K562 (cell line): ENCODE measurements around the gene ERICH2. TPM values are rescaled to one million over a fixed set of nuclear protein-coding genes. Genes with fewer than 3 reads are reported as not detected.

Source experiments
- ATAC-seq: fragments of 200-7000 bp; cut with Tn5 transposase; 3 replicates; pipeline ENCODE4 v1.9.1; 2020; ENCODE audit warnings: moderate library complexity
- Bru-seq: library from RNA; stranded (reverse); fragments of 400-500 nt; gene quantifications from one replicate; lab custom pipeline; 2021; lab: Mats Ljungman, UMichigan
- BruChase-seq, 2 experiments: library from RNA; stranded (reverse); fragments of 400-500 nt; gene quantifications; one replicate each; lab custom pipeline; 2021; lab: Mats Ljungman, UMichigan
- BruUV-seq: library from RNA; stranded (reverse); fragments of 400-500 nt; replicated peaks from 2 replicates; lab custom pipeline; 2021; lab: Mats Ljungman, UMichigan
- CTCF ChIA-PET: fragments of 300-600 bp; formaldehyde crosslinking; extraction: SDS; loops from one replicate; lab custom pipeline; 2021; ENCODE audit warnings: low intra/inter-chr PET ratio; lab: Yijun Ruan, JAX
- POLR2A ChIA-PET: fragments of 300-600, 350-650 bp; sonication (Branson Sonifier 250); formaldehyde crosslinking; extraction: SDS; loops from one replicate; lab custom pipeline; 2021; ENCODE audit warnings: antibody characterized with exemption, inconsistent platforms; lab: Yijun Ruan, JAX
- DNase-seq, 4 experiments: peaks; one replicate each; pipeline versions ENCODE4 v3.0.0 to v3.0.0-alpha.2; 2011 to 2018; ENCODE audit warnings: low spot score in 3 of 4, mixed read lengths in 3 of 4; ENCODE audit errors: extremely low read depth in 1 of 4
- FAIRE-seq: peaks from 2 replicates; lab custom pipeline; 2011; peaks lifted over from hg19 to GRCh38; lab: Jason Lieb, UNC
- H2AFZ ChIP-seq: 2 replicates; pipeline ENCODE4 v1.6.0; 2011; ENCODE audit warnings: low read depth, low read length, control low read depth, inconsistent platforms
- H3K27ac ChIP-seq: fragments of 200-600 bp; 3 replicates; pipeline ENCODE4 v1.8.0; 2011; ENCODE audit warnings: low read depth, mild to moderate bottlenecking, control low read depth, inconsistent platforms, low read length, moderate library complexity, mixed read lengths; ENCODE audit errors: extremely low read depth
- H3K27me3 ChIP-seq, 2 experiments: fragments of 300-600 bp in 1 of 2; 2 replicates in 1 of 2; 3 replicates in 1 of 2; pipeline versions ENCODE4 v1.6.0 to v1.8.0; 2011; ENCODE audit warnings: inconsistent platforms in 2 of 2, low read length in 2 of 2, mild to moderate bottlenecking in 1 of 2, mixed read lengths in 1 of 2, moderate library complexity in 1 of 2; ENCODE audit not compliant: control insufficient read depth in 2 of 2, insufficient read depth in 2 of 2
- H3K36me3 ChIP-seq: fragments of 300-600 bp; 3 replicates; pipeline ENCODE4 v1.8.0; 2011; ENCODE audit warnings: mild to moderate bottlenecking, low read length, inconsistent platforms; ENCODE audit not compliant: control insufficient read depth, insufficient read depth
- H3K4me1 ChIP-seq, 2 experiments: fragments of 200-600 bp in 1 of 2; replicated peaks in 1 of 2; 2 replicates in 1 of 2; 3 replicates in 1 of 2; pipeline versions ENCODE4 v1.5.1 to v1.8.0; 2011; ENCODE audit warnings: inconsistent platforms in 2 of 2, low read length in 2 of 2, mild to moderate bottlenecking in 1 of 2, mixed read lengths in 1 of 2, moderate library complexity in 1 of 2; ENCODE audit not compliant: control insufficient read depth in 2 of 2, insufficient read depth in 2 of 2
- H3K4me2 ChIP-seq: 2 replicates; pipeline ENCODE4 v1.6.1; 2011; ENCODE audit warnings: low read length, control low read depth, inconsistent platforms, mixed read lengths; ENCODE audit not compliant: insufficient read depth
- H3K4me3 ChIP-seq: fragments of 200-600 bp; sonication (generic), shearing (Covaris generic); 2 replicates; pipeline ENCODE4 v1.5.1; 2016; ENCODE audit warnings: control low read depth, inconsistent platforms
- H3K79me2 ChIP-seq: fragments of 200-600 bp; 3 replicates; pipeline ENCODE4 v1.8.0; 2011; ENCODE audit warnings: low read length, inconsistent platforms; ENCODE audit not compliant: control insufficient read depth, insufficient read depth
- H3K9ac ChIP-seq, 2 experiments: 2 replicates each; pipeline versions ENCODE4 v1.6.0 to v1.6.1; 2011; ENCODE audit warnings: low read depth in 2 of 2, low read length in 2 of 2, control low read depth in 1 of 2, inconsistent platforms in 1 of 2, mild to moderate bottlenecking in 1 of 2, mixed read lengths in 1 of 2; ENCODE audit not compliant: insufficient read depth in 1 of 2
- H3K9me1 ChIP-seq: one replicate; pipeline ENCODE4 v1.6.0; 2011; ENCODE audit warnings: inconsistent platforms, mild to moderate bottlenecking, low read length, moderate library complexity; ENCODE audit not compliant: control insufficient read depth, insufficient read depth
- H3K9me3 ChIP-seq: replicated peaks from 2 replicates; pipeline ENCODE4 v1.5.1; 2011; ENCODE audit warnings: low read depth, low read length, inconsistent platforms; ENCODE audit not compliant: control insufficient read depth, insufficient read depth
- H4K20me1 ChIP-seq: replicated peaks from 2 replicates; pipeline ENCODE4 v1.6.1; 2011; ENCODE audit warnings: low read length, inconsistent platforms, mixed read lengths; ENCODE audit not compliant: control insufficient read depth, insufficient read depth
- ATF7 ChIP-seq: fragments of 450-650 bp; IDR thresholded peaks from 2 replicates; pipeline ENCODE4 v1.7.1; 2014; ENCODE audit warnings: mild to moderate bottlenecking, moderate library complexity
- CTCFL ChIP-seq: IDR thresholded peaks from 2 replicates; pipeline ENCODE4 v1.6.1; 2011; ENCODE audit warnings: borderline replicate concordance, low read depth, mild to moderate bottlenecking, moderate library complexity, low read length; ENCODE audit not compliant: insufficient read depth, poor library complexity, severe bottlenecking
- EHMT2 ChIP-seq: fragments of 450-650 bp; IDR thresholded peaks from 2 replicates; pipeline ENCODE4 v1.6.1; 2018; ENCODE audit warnings: antibody characterized with exemption
- ELF1 ChIP-seq: fragments of 200-800 bp; sonication (Bioruptor generic); IDR thresholded peaks from 2 replicates; pipeline ENCODE4 v1.6.1; 2016; ENCODE audit warnings: missing genetic modification characterization, missing compliant biosample characterization
- KDM4B ChIP-seq, 2 experiments: fragments of 450-650 bp in 1 of 2; sonication (generic) in 1 of 2; IDR thresholded peaks; 2 replicates each; pipeline ENCODE4 v1.6.1; 2016 to 2017; ENCODE audit warnings: borderline replicate concordance in 2 of 2, antibody characterized with exemption in 1 of 2, low read depth in 1 of 2, mild to moderate bottlenecking in 1 of 2
- KDM5B ChIP-seq: fragments of 200-600 bp; sonication (generic); IDR thresholded peaks from 2 replicates; pipeline ENCODE4 v1.6.1; 2012; ENCODE audit warnings: low read depth, mild to moderate bottlenecking, moderate library complexity, low read length, control low read depth, inconsistent platforms; ENCODE audit not compliant: insufficient replicate concordance
- KLF13 ChIP-seq: fragments of 450-650 bp; IDR thresholded peaks from 2 replicates; pipeline ENCODE4 v1.6.1; 2016; ENCODE audit warnings: missing genetic modification characterization, low read depth, mild to moderate bottlenecking, missing compliant biosample characterization, moderate library complexity, borderline replicate concordance
- LEF1 ChIP-seq: fragments of 450-650 bp; IDR thresholded peaks from 2 replicates; pipeline ENCODE4 v1.6.1; 2016; ENCODE audit warnings: mild to moderate bottlenecking
- MAZ ChIP-seq, 2 experiments: fragments of 450-650 bp in 1 of 2; sonication (generic) in 1 of 2; formaldehyde crosslinking; IDR thresholded peaks in 1 of 2; conservative IDR thresholded peaks in 1 of 2; 2 replicates each; pipeline versions ENCODE4 v1.4.0 to v1.5.0; 2020; ENCODE audit warnings: mild to moderate bottlenecking in 1 of 2, missing genetic modification reagents in 1 of 2
- NBN ChIP-seq: fragments of 450-650 bp; IDR thresholded peaks from 2 replicates; pipeline ENCODE4 v1.6.1; 2016; ENCODE audit warnings: low read depth, mild to moderate bottlenecking
- TARDBP ChIP-seq: fragments of 450-650 bp; IDR thresholded peaks from 2 replicates; pipeline ENCODE4 v1.6.1; 2016
- ZNF217 ChIP-seq: sonication (generic); formaldehyde crosslinking; IDR thresholded peaks from 2 replicates; pipeline ENCODE4 v1.8.0; 2022; ENCODE audit warnings: mild to moderate bottlenecking, missing genetic modification reagents
- ZNF384 ChIP-seq: IDR thresholded peaks from 2 replicates; pipeline ENCODE4 v1.6.1; 2012; ENCODE audit warnings: low read depth, low read length, improper control_type of control experiment
- WGBS: fragments of 100-300 bp; shearing (Covaris generic); methylation state at CpG from one replicate; pipeline ENCODE4 v1.1.6; 2016; ENCODE audit warnings: low coverage, mixed read lengths; ENCODE audit not compliant: insufficient coverage; ENCODE audit errors: missing lambda C conversion rate; 5-methylcytosine and 5-hydroxymethylcytosine counted together
- in situ Hi-C: fragments of 300-500 bp; cut with MboI; formaldehyde crosslinking; loops from 4 replicates; pipeline ENCODE4 v1.15.0; 2018; ENCODE audit warnings: inconsistent platforms, mixed read lengths
- intact Hi-C: fragments of 100-400 bp; cut with micrococcal nuclease; formaldehyde crosslinking; loops from 2 replicates; pipeline ENCODE4 v1.14.2; 2022
- long read RNA-seq, 3 experiments: library from polyadenylated mRNA in 2 of 3; library from RNA in 1 of 3; unstranded in 2 of 3; stranded (forward) in 1 of 3; transcript quantifications; one replicate each; pipeline ENCODE4 v2.0.0, GENCODE V29; 2019 to 2022
- polyA minus RNA-seq, 3 experiments: library from RNA; depleted of rRNA, polyadenylated mRNA; stranded (reverse); fragments of >200 nt; gene quantifications; 2 replicates each; pipeline ENCODE4 v1.2.3, GENCODE V29; 2011
- polyA plus RNA-seq, 8 experiments: library from polyadenylated mRNA; depleted of rRNA in 4 of 8; stranded (reverse) in 5 of 8; unstranded in 3 of 8; fragments of >200 nt; fragmentation: Nextera tagmentation in 2 of 8; fragmentation: Illumina TruSeq in 1 of 8; extraction: Ambion mirVana in 2 of 8; extraction: Trizol in 1 of 8; gene quantifications; 2 replicates each; pipeline versions ENCODE4 v1.2.1 to v1.2.3, GENCODE V29; 2011 to 2014; ENCODE audit warnings: inconsistent platforms in 1 of 8, missing spikeins in 1 of 8
- total RNA-seq, 7 experiments: library from RNA; depleted of rRNA in 6 of 7; stranded (reverse); fragments of >200 nt in 6 of 7; fragmentation: Illumina TruSeq in 2 of 7; extraction: Trizol in 2 of 7; gene quantifications; 2 replicates each; pipeline versions ENCODE4 v1.2.1 to v1.2.3, GENCODE V29; 2011 to 2021; ENCODE audit warnings: low replicate concordance in 1 of 7

ERICH2 gene, protein sequence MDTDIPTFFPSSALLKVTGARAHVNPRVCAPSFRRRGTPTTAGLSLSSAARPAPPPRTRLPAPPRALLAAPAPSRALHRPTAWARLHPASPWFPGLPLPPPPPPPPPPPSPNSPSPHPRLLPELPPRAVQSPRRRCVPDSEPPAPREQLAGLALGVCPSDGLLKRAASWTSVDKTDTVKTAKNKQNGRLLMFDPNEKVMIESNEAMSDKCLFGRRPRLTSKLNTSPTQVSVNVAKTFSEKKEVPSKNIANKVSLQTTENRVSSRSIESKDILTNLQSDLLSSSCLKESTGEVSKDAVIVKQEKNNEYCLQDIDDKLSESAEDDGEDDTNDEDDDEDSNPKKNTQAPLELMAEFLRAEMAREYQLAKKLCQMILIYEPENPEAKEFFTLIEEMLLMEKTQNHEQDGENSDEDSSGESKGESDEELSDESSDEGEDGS
- total RNA-seq (2011; cell fraction: chromatin; rRNA removed; ENCODE audit: low replicate concordance) = not detected in 2 replicates
- not detected in 2 replicates for total RNA-seq (2011; cell fraction: nucleolus; rRNA removed)
- total RNA-seq (2011; cell fraction: nucleoplasm; rRNA removed) = not detected in 2 replicates
- 1.1 and 1.2 TPM in 2 replicates for total RNA-seq (2014; rRNA removed)
- 1.2 and 2.4 TPM in 2 replicates for total RNA-seq (2014; rRNA removed; fragmentation: Illumina TruSeq; extraction: Trizol)
- 1.2 and 1.6 TPM in 2 replicates for total RNA-seq (2015; rRNA removed; fragmentation: Illumina TruSeq; extraction: Trizol)
- total RNA-seq (2021) = 1.2 and 1.3 TPM in 2 replicates
- polyA plus RNA-seq (2011; rRNA removed) = 1.5 and 1.8 TPM in 2 replicates
- polyA plus RNA-seq (2011; cell fraction: cytosol; rRNA removed) = 0.12 TPM in 1 of 2 replicates, not detected in the other
- polyA plus RNA-seq (2011; cell fraction: nucleus; rRNA removed) = 0.36 TPM in 1 of 2 replicates, not detected in the other
- 3.3 and 13.0 TPM in 2 replicates for polyA plus RNA-seq (2012)
- polyA plus RNA-seq (2014; fragmentation: Illumina TruSeq; extraction: Trizol) = 1.1 and 1.6 TPM in 2 replicates
- polyA plus RNA-seq (2014; fragmentation: Nextera tagmentation; extraction: Ambion mirVana) = 1 to 10 TPM in 1 of 2 experiments, under 1 TPM in 1; 0.85 to 1.0 TPM
- 1.4 and 1.8 TPM in 2 replicates for polyA plus RNA-seq (2014; rRNA removed)
- polyA minus RNA-seq (2011; rRNA and poly(A)+ RNA removed) = 0.66 and 0.70 TPM in 2 replicates
- not detected in 2 replicates for polyA minus RNA-seq (2011; cell fraction: cytosol; rRNA and poly(A)+ RNA removed)
- 0.89 TPM in 1 of 2 replicates, not detected in the other for polyA minus RNA-seq (2011; cell fraction: nucleus; rRNA and poly(A)+ RNA removed)
- percentile 42 among the genes with signal in this experiment for Bru-seq, nascent RNA
- percentile 64 among the genes with signal in this experiment for BruChase-seq, experiment 1, labeled RNA remaining after a 2-hour chase
- BruChase-seq, experiment 2, labeled RNA remaining after a 6-hour chase = percentile 63 among the genes with signal in this experiment
- long read RNA-seq, experiment 1, partial matches to known transcripts = 2 of 4 reads
- long read RNA-seq, experiment 1, other reads (novel, unspliced or antisense) = 2 of 4 reads
- long read RNA-seq, experiment 2, partial matches to known transcripts = 0 of 6 reads
- long read RNA-seq, experiment 2, other reads (novel, unspliced or antisense) = 6 of 6 reads
- long read RNA-seq, experiment 3 = 0 reads

- CTCF ChIA-PET = no interaction called here
- Histone ChIP-seq H3K4me3 (peak within 1 kb of the TSS; percentile 81), H4K20me1 (no peaks in the 10 kb centered on the region), H3K36me3 (no peaks in the 10 kb centered on the region), H3K9me3 (no peaks in the 10 kb centered on the region), H3K4me2 (peak within 1 kb of the TSS; percentile 97), H3K4me1 (peaks cover 7 to 22% of the 10 kb centered on the region in 2 experiments), H3K9ac (peak within 1 kb of the TSS; percentile 95), H3K79me2 (peaks cover 29% of the 10 kb centered on the region), H3K27ac (peak within 1 kb of the TSS; percentile 95), H3K27me3 (no peaks in the 10 kb centered on the region), H2AFZ (peak within 1 kb of the TSS; percentile 98), H3K9me1 (no peaks in the 10 kb centered on the region)
- BruUV-seq = TSS peak; percentile 90
- intact Hi-C loops = loop anchor here (1.0 to 2.0 kb wide), 2 partner anchors 25 to 55 kb away; partner anchors contain the start of gene SP5
- in situ Hi-C loops = no loop called here
- POLR2A ChIA-PET = interaction anchor here (0.7 to 2.7 kb wide), 10 partner anchors 9 to 258 kb away, joined by 3 to 14 read pairs (median 4); partner anchors contain the start of gene SP5
- FAIRE-seq (peak; percentile 66), ATAC-seq (peak; percentile 81), DNase-seq (peak; percentile 64 to 90 (median 72))
- under 1% methylated on average over 13 of the region's 13 CpGs for WGBS
- peak; percentile 67 for TF ChIP-seq KDM5B
- TF ChIP-seq TARDBP = 0 out of 2 replicates have a peak, but pooled peaks have one; percentile 48
- TF ChIP-seq EHMT2 = no peak
- no peak for TF ChIP-seq ZNF217 (CRISPR knock-in tag)
- TF ChIP-seq NBN = peak; percentile 67; the same call in 1 of the 2 replicates
- no peak for TF ChIP-seq LEF1
- no peak for TF ChIP-seq KDM4B (IDR thresholded peaks at IDR 0.05; ENCODE audit: borderline replicate concordance in 2 of 2, low read depth in 1 of 2)
- TF ChIP-seq KLF13 (tag) = 0 out of 2 replicates have a peak, but pooled peaks have one; percentile 55
- TF ChIP-seq MAZ (CRISPR knock-in tag; conservative IDR thresholded peaks at IDR 0.05 in 1 of 2, IDR thresholded peaks at IDR 0.05 in 1 of 2) = peak; percentile 37 to 71; a peak in 2 of 4 replicates
- TF ChIP-seq CTCFL = peak; percentile 62
- peak; percentile 57 for TF ChIP-seq ATF7
- peak; percentile 80 for TF ChIP-seq ELF1 (tag)
- TF ChIP-seq ZNF384 = no peak
Observed at GRCh38 chr2:170770008-170770605, at the start of gene ERICH2. TSS of gene ERICH2 (plus strand) at chr2:170770378. CDS start at chr2:170770682, 304 bp downstream.
